IPS-18c (cell line): Measurements from ENCODE around the gene PPFIA4.
"Not testable (repeated sequence)": the region's sequence is repeated elsewhere in the genome, so short reads cannot be mapped to it uniquely, and the experiment has no call there.

Experiments
- H3K4me3 ChIP-seq: 2 replicates; pipeline ENCODE4 v1.7.0; 2013; ENCODE audit warnings: low read depth, mild to moderate bottlenecking, low read length, moderate library complexity; ENCODE audit not compliant: insufficient read depth
- H3K9me3 ChIP-seq: one replicate; pipeline ENCODE4 v1.6.1; 2013; ENCODE audit warnings: mild to moderate bottlenecking, low read length, moderate library complexity; ENCODE audit not compliant: control insufficient read depth, insufficient read depth

PPFIA4 gene

DNA sequence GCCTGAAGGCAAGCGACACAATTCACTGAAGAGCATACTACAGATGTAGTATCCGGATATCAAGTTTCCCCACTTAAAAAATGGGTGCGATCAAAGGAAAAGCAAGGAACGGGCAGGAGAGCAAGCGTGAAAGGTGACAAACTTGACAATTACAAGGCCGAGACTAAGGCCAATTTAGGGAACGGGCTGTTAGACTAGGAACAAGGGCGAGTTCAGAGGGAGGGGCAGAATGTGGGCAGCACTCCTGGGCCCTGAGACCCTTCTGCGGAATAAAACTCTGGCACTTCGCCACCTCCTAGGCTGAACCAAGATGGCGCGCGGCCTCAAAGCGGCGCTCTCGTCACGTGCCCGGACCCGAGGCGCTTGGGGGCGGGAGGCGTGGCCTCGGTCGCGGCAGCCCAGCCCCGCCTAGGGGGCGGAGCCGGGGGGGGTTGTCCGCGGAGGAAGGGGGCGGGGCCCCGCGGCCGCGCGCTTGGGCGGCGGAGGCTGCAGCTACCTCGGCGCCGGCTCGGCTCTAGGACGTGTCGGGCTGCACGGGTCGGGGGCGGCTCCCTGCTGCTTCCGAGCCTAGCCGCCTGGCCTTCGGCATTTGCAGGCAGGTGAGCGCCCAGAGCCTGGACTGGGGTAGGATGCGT lies at the start of gene PPFIA4:
TSS of gene PPFIA4 (plus strand) at position 461 of the 635 bp plus-strand sequence. CDS start 12,518 bp downstream, outside the sequence.
- H3K9me3 ChIP-seq, result peaks cover 5% of the 10 kb centered on the region
- peak within 1 kb of the TSS; percentile 74 for H3K4me3 ChIP-seq

DNA sequence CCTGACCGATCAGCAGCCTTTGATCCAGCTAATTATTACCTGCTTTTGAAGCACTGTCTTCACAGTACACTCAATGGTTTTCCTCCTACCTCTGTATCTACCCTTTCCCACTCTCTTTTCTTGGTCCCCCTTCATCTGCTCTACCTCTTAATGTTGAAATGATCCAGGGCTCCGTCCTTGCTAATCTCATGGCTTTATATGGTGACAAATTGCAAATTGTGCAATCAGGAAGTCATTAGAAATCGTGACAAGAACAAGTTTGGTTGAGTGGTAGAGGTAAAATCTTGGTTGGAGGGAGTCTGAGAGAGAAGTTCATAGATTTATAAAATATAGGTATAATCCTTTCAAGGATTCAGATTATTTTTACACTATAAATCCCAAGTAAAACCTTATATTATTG lies 49.7 kb upstream of the PPFIA4 start:
- Histone ChIP-seq H3K4me3 (no peak overlapping the region), H3K9me3 (no peaks in the 10 kb centered on the region)

DNA sequence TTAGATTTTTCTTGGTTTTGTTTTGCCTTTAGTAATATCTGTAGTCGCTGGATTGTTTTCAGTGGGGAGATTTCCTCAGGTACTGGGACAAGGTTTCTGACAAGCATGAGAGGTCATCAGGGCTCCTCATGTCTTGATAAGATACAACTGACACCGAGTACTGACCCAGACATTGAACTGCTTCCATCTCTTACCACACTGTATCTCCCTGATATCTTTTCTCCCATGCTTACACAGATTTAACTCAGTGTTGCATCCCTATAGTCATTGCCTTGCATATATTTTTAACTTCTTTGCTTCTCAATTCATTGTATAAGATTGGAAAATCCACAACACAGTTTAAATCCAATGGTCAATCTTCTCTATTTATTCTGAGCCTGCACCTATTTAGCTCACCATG lies 46.8 kb upstream of the PPFIA4 start:
- no peaks in the 10 kb centered on the region for H3K9me3 ChIP-seq

DNA sequence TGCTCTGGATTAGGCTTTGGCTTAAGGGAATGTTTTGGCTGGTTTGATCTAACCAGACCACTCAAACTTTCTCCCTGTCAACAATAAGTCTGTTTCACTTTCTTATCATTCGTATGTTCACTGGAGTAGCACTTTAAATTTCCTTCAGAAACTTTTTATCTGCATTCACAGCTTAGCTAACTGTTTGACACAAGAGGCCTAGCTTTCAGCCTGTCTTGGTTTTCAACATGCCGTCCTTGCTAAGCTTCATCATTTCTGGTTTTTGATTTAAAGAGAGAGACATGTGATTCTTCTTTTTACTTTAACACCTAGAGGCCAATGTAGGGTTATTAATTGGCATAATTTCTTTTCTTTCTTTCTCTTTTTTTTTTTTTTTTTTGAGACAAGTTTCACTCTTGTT lies 44.4 kb upstream of the PPFIA4 start:
- Histone ChIP-seq H3K4me3 (no peak overlapping the region), H3K9me3 (no peaks in the 10 kb centered on the region)

More for the DNA sequence above, 46.8 kb upstream of the PPFIA4 start:
- no peak overlapping the region for H3K4me3 ChIP-seq

DNA sequence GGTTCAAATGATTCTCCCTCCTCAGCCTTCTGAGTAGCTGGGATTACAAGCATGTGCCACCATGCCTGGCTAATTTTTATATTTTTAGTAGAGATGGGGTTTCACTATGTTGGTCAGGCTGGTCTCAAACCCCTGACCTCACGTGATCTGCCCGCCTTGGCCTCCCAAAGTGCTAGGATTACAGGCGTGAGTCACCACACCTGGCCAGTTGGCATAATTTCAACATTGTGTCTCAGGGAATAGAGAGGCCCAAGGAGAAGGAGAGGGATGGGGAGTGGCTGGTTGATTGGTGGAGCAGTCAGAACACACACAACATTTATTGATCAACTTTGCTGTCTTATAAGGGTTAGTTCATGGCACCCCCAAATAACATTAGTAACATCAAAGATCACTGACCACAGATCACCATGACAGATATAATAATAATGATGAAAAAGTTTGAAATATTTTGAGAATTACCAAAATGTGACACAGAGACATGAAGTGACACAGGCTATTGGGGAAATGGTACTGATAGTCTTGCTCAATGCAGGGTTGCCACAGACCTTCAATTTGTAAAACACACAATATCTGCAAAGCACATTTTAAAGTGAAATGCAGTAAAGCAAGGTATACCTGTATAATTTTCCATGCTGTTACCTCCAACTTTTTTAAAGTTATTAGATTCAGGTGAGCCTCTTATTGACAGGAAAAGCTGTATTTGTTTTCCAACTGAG lies 43.4 kb upstream of the PPFIA4 start:
- H3K4me3 ChIP-seq, result no peak overlapping the region
- no peaks in the 10 kb centered on the region for H3K9me3 ChIP-seq

DNA sequence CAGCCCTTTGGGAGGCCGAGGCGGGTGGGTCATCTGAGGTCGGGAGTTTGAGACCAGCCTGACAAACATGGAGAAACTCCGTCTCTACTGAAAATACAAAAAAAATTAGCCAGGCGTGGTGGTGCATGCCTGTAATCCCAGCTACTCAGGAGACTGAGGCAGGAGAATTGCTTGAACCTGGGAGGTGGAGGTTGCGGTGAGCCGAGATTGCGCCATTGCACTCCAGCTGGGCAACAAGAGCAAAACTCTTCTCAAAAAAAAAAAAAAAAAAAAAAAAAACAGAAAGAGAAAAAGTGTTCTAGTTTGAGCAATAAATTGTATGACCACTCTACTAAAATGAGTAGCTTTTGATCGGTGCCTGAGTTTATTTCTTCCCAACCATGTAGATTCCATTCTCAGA lies 40.2 kb upstream of the PPFIA4 start:
- not testable (repeated sequence) for H3K4me3 ChIP-seq

DNA sequence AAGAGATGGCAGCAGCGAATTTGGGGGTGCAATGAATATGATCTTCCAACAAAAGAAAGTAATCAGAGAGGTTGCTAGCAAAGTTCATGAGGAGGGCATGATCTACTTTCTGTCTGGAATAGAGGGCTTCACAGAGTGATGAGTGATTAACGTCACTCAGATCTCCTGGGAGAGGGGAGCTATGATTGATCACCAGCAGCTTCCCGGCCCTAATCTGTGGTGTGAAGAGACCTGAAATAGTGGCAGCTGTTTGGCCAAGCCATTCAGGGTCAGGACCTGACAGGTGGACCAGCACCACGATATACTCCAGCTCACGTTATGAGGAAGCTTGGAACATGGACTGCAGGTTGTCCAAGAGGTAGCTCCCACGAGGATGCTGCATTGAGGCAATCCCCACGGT lies 39.0 kb upstream of the PPFIA4 start:
- Histone ChIP-seq H3K9me3 (no peaks in the 10 kb centered on the region), H3K4me3 (no peak overlapping the region)

More for the DNA sequence above, 40.2 kb upstream of the PPFIA4 start:
- H3K9me3 ChIP-seq, result not testable (repeated sequence)

DNA sequence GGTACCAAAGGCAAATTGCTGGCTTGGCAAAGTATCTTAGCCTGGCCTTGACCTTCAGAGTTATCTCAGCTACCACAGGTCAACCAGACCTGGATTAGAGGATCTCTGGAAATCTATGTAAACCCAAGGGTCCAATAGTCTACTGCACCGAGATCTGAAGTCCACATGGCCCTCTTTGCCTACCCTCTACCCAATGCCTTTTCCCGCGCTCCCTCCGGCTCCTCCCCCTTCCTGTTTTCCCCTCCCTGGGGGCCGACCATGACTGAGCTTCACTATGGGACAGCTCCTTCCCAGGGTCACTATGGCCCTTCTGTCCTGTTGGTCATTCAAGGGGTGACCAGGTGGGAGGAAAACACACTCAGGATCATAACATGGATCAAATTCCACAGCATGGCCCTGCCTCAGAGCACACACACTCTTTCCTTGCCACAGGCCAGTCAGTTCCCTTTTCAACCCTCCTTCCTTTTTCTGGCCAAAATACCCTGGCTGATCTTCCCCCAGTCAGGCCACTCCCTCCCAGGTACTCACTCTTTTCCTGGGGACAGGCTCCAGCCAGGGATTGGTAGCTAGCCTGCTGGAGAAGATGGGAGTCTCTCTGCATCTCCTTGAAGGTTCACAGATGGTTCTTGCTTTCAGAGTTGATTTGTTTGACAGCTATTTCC lies 38.2 kb upstream of the PPFIA4 start:
- no peak overlapping the region for H3K4me3 ChIP-seq
- H3K9me3 ChIP-seq, result no peaks in the 10 kb centered on the region

DNA sequence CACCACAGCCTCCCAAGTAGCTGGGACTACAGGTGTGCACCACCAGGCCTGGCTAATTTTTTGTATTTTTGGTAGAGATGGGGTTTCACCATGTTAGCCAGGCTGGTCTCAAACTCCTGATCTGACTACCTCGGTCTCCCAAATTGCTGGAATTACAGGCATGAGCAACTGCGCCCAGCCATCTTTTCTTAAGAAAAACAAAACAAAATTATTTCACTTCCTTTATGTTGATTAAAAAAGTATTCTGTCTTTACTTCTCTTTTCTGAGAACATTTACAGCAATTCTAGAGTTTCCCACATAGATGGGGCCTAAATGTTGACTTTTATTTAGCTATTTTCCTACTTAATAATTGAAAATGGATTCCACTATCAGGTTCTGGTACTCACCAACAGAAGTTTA lies 36.4 kb upstream of the PPFIA4 start:
- no peaks in the 10 kb centered on the region for H3K9me3 ChIP-seq
- H3K4me3 ChIP-seq, result no peak overlapping the region

DNA sequence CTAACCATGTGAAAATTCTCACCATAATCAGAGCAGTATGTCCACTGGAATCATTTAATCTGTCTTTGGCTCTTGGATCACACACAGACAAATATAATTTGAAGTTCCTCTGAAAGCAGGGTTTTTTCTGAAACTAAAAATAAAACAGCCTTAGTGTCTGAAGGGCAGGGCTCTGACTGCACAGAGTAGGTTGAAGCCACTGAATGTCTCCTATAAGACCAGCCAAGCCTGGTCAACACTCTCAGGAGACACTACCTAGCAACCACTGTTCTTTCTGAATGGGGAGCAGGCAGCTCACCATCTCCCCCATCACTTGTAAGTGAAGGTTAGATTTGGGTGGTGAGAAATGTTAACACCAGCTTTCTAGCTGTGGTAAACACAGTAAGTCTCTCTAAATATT lies 35.2 kb upstream of the PPFIA4 start:
- Histone ChIP-seq H3K9me3 (no peaks in the 10 kb centered on the region), H3K4me3 (no peak overlapping the region)

DNA sequence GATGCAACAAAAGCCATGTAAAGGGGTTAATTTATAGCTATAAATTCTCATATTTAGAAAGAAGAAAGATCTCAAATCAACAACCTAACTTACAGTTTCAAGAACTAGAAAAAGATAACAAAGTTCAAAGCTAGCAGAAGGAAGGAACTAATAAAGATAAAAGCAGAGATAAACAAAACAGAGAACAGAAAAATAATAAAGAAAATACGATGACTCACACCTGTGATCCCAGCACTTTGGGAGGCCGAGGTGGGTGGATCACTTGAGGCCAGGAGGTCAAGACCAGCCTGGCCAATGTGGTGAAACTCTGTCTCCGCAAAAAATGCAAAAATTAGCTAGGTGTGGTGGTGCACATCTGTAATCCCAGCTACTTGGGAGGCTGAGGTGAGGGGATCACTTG lies 31.5 kb upstream of the PPFIA4 start:
- no peak overlapping the region for H3K4me3 ChIP-seq
- H3K9me3 ChIP-seq, result no peaks in the 10 kb centered on the region

DNA sequence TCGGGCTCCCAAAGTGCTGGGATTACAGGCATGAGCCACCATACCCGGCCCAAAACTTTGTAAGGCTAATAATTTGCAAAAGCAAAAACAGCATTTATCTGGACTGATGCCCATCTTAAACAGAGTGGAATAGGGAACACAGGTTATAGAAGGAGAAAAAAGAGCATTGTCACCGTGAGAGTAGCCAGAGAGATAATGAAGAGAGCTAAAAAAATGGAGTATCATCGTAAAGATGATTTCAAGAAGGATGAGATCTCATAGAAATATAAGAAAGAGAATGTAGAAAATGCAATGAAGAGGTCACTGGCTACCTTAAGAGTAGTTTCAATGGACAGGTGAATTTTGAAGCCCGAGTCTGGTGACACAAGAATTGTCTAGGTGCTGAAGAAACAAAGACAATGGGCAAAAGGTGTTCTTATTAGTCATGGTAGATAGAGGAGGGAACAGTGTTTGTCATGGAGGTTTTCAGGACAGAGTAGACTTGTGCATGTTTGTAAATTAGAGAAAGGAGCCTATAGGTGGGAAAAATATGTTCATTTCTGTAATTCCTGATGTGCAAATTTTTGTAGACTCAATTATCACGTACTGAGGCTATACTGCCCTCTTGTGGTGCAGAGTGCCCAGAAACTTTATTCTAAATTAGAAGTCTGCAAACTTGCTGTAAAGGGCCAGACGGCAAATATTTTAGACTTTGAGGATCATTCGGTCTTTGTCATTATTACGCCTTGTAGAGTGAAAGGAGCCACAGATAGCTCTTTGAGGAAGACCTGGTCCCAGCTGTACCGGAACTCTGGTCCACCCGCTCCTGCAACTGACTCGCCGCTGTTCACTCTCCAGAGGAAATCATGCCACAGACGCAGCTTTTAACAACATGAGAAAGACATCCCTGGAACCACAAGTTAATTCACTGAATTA lies 27.2 kb upstream of the PPFIA4 start:
- Histone ChIP-seq H3K9me3 (no peaks in the 10 kb centered on the region), H3K4me3 (no peak overlapping the region)

DNA sequence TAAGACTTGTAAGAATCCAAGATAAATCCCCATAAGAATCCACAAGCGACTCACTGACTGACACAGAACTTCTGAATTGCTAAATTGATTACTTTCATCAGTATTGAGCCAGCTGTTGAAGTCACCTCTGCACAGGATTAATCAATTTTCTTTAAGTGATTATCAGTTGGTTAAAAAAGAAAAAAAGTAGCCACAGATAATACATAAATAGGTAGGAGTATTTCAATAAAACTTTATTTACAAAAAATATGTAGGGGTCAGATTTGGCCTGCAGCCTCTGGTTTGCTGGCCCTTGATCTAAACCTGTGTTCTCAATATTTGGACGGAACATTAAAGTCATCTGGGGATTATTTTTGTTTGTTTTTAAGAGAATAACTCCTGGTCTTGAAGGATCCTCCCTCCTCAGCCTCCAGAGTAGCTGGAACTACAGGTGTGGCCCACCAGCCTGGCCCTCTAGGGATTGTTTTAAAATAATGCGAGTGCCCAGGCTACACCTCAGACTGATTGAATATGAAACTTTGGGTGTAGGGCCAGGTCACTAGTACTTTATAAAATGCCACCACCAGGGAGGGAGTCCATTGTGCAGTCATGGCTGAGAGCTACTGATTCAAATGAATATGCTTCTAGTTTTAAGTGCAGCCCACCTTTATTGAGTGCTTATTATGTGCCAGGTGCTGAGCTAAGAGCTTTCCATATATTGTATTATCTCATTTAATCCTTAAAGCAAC lies 25.9 kb upstream of the PPFIA4 start:
- Histone ChIP-seq H3K9me3 (no peaks in the 10 kb centered on the region), H3K4me3 (no peak overlapping the region)

DNA sequence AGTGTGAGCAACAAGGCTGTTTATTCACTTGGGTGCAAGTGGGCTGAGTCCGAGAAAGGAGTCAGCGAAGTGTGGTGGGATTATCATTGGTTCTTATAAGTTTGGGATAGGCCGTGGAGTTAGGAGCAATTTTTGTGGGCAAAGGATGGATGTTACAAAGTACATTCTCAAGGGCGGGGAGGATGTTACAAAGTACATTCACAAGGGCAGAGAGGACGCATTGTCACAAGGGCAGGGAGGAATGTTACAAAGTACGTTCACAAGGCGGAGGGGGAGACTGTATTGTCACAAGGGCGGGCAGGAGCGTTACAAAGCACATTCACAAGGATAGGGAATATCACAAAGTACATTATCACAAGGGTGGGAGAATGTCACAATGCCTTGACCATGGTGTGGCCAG lies 24.3 kb upstream of the PPFIA4 start:
- no peaks in the 10 kb centered on the region for H3K9me3 ChIP-seq
- H3K4me3 ChIP-seq, result no peak overlapping the region

DNA sequence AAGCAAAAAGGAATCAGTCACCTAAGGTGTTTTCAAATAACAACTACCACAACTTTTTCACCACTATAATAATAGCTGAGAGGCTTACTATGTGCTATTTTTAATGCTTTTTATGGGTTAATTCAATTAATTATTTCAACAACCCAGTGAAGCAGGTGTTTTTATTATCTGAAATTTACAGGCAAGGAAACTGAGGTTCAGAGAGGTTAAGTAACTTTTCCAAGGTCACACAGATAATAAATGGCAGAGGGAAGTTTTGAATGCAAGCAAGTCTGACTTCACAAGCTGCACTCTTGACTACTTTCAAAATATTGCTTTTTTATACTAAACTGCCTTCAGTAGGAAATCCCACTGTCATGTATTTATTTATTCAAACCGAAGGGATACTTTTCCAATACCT lies 23.3 kb upstream of the PPFIA4 start:
- no peaks in the 10 kb centered on the region for H3K9me3 ChIP-seq
- H3K4me3 ChIP-seq, result no peak overlapping the region

DNA sequence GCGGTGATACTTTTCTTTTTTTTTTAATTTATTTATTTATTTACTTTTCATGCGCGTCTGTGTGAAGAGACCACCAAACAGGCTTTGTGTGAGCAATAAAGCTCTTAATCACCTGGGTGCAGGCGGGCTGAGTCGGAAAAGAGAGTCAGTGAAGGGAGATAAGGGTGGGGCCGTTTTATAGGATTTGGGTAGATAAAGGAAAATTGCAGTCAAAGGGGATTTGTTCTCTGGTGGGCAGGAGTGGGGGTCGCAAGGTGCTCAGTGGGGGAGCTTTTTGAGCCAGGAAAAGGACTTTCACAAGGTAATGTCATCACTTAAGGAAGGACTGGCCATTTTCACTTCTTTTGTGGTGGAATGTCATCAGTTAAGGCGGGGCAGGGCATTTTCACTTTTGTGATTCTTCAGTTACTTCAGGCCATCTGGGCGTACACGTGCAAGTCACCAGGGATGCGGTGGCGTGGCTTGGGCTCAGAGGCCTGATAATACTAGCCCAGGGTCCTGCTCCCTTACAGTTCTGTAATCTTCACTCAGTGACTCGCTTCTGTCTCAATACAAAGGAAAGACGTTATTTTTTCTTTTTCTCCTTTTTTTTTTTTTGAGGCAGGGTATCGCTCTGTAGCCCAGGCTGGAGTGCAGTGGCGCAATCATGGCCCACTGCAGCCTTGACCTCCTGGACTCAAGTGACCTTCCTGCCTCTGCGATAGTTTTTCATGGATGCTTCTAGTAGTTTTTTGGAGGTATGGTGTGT lies 20.7 kb upstream of the PPFIA4 start:
- not testable (repeated sequence) for H3K9me3 ChIP-seq, H3K4me3 ChIP-seq
